Ascending aorta (tissue), 2 donors: Measurements from ENCODE around the gene JMJD7. TPM values are rescaled to one million over a fixed set of nuclear protein-coding genes. Genes with fewer than 3 reads are reported as not detected.

ENCODE experiments used
- DNase-seq, 2 donors: peaks; one replicate each; pipeline ENCODE4 v3.0.0-alpha.2; 2019; ENCODE audit warnings: low spot score in 2 of 2
- H3K27ac ChIP-seq, 2 donors: fragments of 200-600 bp; sonication (generic); one replicate each; pipeline ENCODE4 v1.5.1; 2016 to 2017; ENCODE audit warnings: mild to moderate bottlenecking in 1 of 2
- H3K27me3 ChIP-seq: fragments of 200-600 bp; sonication (generic); one replicate; pipeline ENCODE4 v1.5.1; 2017
- H3K36me3 ChIP-seq, 2 donors: fragments of 200-600 bp; sonication (generic); one replicate each; pipeline ENCODE4 v1.5.1; 2016
- H3K4me1 ChIP-seq, 2 donors: fragments of 200-600 bp; sonication (generic); one replicate each; pipeline ENCODE4 v1.5.1; 2016 to 2017; ENCODE audit warnings: mild to moderate bottlenecking in 1 of 2
- H3K4me3 ChIP-seq, 2 donors: fragments of 200-600 bp; sonication (generic); one replicate each; pipeline ENCODE4 v1.5.1; 2016 to 2017; ENCODE audit warnings: mild to moderate bottlenecking in 1 of 2
- H3K9me3 ChIP-seq, 2 donors: fragments of 200-600 bp; sonication (generic); one replicate each; pipeline ENCODE4 v1.5.1; 2016
- intact Hi-C: fragments of 100-400 bp; cut with DNase I; formaldehyde crosslinking; loops from one replicate; pipeline ENCODE4 v1.15.1; 2023
- total RNA-seq: library from RNA; depleted of rRNA; stranded (reverse); fragments of >200 nt; gene quantifications from one replicate; pipeline ENCODE4 v1.1.0, GENCODE V29; 2016
- TF ChIP-seq, protein P1 (sequence below), 3 experiments: fragments of 200-600 bp in 2 of 3; fragments of 450-650 bp in 1 of 3; sonication (generic) in 2 of 3; IDR thresholded peaks; one replicate each; pipeline ENCODE4 v1.5.1; 2016 to 2019; ENCODE audit warnings: antibody characterized with exemption in 3 of 3, mild to moderate bottlenecking in 1 of 3, moderate library complexity in 1 of 3

Gene JMJD7
- total RNA-seq, 1 donor from 2014 or later, result 16.4 TPM

- TF ChIP-seq, protein P1, sequence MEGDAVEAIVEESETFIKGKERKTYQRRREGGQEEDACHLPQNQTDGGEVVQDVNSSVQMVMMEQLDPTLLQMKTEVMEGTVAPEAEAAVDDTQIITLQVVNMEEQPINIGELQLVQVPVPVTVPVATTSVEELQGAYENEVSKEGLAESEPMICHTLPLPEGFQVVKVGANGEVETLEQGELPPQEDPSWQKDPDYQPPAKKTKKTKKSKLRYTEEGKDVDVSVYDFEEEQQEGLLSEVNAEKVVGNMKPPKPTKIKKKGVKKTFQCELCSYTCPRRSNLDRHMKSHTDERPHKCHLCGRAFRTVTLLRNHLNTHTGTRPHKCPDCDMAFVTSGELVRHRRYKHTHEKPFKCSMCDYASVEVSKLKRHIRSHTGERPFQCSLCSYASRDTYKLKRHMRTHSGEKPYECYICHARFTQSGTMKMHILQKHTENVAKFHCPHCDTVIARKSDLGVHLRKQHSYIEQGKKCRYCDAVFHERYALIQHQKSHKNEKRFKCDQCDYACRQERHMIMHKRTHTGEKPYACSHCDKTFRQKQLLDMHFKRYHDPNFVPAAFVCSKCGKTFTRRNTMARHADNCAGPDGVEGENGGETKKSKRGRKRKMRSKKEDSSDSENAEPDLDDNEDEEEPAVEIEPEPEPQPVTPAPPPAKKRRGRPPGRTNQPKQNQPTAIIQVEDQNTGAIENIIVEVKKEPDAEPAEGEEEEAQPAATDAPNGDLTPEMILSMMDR (IDR thresholded peaks at IDR 0.05), result no peak
- intact Hi-C loops, result loop anchor here (10.0 kb wide), 1 partner anchor 266 kb away; the partner anchor contains the start of gene TYRO3
- H3K27ac ChIP-seq, result no peak overlapping the region
- no peaks in the 10 kb centered on the region for H3K27me3 ChIP-seq
- no peak overlapping the region for H3K4me3 ChIP-seq
- peaks cover 53 to 85% of the 10 kb centered on the region in 2 donors for H3K36me3 ChIP-seq
- no peaks in the 10 kb centered on the region for H3K4me1 ChIP-seq
- H3K9me3 ChIP-seq, result no peaks in the 10 kb centered on the region
- no peak for DNase-seq
Measured at GRCh38 chr15:41820791-41821423, 7.0 kb upstream of the JMJD7 start.

- intact Hi-C loops, result loop anchor here (10.0 kb wide), 1 partner anchor 267 kb away; the partner anchor contains the start of gene TYRO3
- Histone ChIP-seq H3K27ac (no peak overlapping the region), H3K4me3 (no peak overlapping the region), H3K9me3 (no peaks in the 10 kb centered on the region), H3K36me3 (peaks cover 45 to 76% of the 10 kb centered on the region in 2 donors), H3K27me3 (no peaks in the 10 kb centered on the region), H3K4me1 (no peaks in the 10 kb centered on the region)
- TF ChIP-seq, protein P1 (IDR thresholded peaks at IDR 0.05), result no peak
- DNase-seq, result no peak
Measured at GRCh38 chr15:41821831-41822230, 6.1 kb upstream of the JMJD7 start.

DNA sequence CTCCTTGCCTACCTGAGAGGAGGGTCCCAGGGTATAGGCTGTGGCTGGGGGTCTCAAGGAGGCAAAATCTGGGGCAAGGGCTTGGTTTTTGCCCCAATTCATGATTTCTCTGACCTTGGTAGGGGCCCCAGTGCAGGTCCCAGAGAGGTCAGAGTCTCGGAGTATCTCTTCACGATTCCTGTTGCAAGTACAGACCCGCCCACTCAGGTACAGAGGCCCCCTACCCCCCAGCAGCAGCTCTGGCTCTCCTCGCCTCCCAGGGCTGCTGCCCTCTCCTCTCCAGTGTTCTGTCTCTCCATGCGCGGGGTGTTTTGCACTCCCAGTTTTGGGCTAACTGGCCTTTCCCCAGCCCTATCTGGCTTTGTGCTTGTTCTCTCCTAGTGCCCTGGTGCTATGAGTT is 5.4 kb upstream of the JMJD7 start:
- TF ChIP-seq, protein P1 (IDR thresholded peaks at IDR 0.05), result no peak
- DNase-seq, result no peak
- intact Hi-C loops, result loop anchor here (10.0 kb wide), 1 partner anchor 268 kb away; the partner anchor contains the start of gene TYRO3
- Histone ChIP-seq H3K4me3 (no peak overlapping the region), H3K27ac (no peak overlapping the region), H3K4me1 (peaks cover 4% of the 10 kb centered on the region in 2 donors), H3K27me3 (no peaks in the 10 kb centered on the region), H3K9me3 (no peaks in the 10 kb centered on the region), H3K36me3 (peaks cover 39 to 69% of the 10 kb centered on the region in 2 donors)

DNA sequence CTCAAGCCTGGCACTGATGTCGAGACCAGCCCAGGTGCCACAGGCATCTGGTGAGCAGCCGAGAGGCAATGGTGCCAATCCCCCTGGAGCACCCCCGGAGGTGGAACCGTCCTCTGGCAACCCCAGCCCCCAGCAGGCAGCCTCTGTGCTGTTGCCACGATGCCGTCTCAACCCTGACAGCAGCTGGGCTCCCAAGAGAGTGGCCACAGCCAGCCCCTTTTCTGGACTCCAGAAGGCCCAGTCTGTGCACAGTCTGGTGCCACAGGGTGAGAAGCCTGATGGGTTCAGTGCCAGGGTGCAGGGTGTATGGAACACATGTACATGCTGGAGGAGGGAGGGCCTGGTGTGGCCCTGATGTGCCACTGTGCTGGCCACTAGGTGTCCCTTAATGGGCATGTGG is 4.9 kb upstream of the JMJD7 start:
- intact Hi-C loops, result loop anchor here (10.0 kb wide), 1 partner anchor 268 kb away; the partner anchor contains the start of gene TYRO3
- Histone ChIP-seq H3K4me1 (peaks cover 4 to 5% of the 10 kb centered on the region in 2 donors), H3K36me3 (peaks cover 34 to 65% of the 10 kb centered on the region in 2 donors), H3K27ac (no peak overlapping the region), H3K27me3 (no peaks in the 10 kb centered on the region), H3K9me3 (no peaks in the 10 kb centered on the region), H3K4me3 (no peak overlapping the region)
- DNase-seq, result no peak
- TF ChIP-seq, protein P1 (IDR thresholded peaks at IDR 0.05), result no peak

DNA sequence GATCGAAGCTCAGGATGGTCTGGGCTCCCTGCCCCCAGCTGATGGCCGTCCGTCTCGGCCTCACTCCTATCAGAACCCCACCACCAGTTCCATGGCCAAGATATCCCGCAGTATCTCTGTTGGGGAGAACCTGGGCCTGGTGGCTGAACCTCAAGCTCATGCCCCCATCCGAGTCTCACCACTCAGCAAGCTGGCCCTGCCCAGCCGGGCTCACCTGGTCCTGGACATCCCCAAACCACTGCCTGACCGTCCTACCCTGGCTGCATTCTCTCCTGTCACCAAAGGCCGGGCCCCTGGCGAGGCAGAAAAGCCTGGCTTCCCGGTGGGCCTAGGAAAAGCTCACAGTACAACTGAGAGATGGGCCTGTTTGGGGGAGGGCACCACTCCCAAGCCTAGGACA is 4.4 kb upstream of the JMJD7 start:
- peaks cover 29 to 59% of the 10 kb centered on the region in 2 donors for H3K36me3 ChIP-seq
- H3K4me1 ChIP-seq, result peaks cover 4 to 5% of the 10 kb centered on the region in 2 donors
- DNase-seq, result no peak
- H3K27me3 ChIP-seq, result no peaks in the 10 kb centered on the region
- H3K9me3 ChIP-seq, result no peaks in the 10 kb centered on the region
- TF ChIP-seq, protein P1 (IDR thresholded peaks at IDR 0.05), result no peak
- intact Hi-C loops, result loop anchor here (10.0 kb wide), 1 partner anchor 269 kb away; the partner anchor contains the start of gene TYRO3
- no peak overlapping the region for H3K4me3 ChIP-seq
- no peak overlapping the region for H3K27ac ChIP-seq
